WTC11 (cell line): ENCODE measurements around the gene PTPRT. TPM values are rescaled to one million over a fixed set of nuclear protein-coding genes. Genes with fewer than 3 reads are reported as not detected.

Source experiments
- ATAC-seq: fragments of 200-7000 bp; cut with Tn5 transposase; 2 replicates; pipeline ENCODE4 v1.10.0; 2021; ENCODE audit warnings: mild to moderate bottlenecking, moderate library complexity
- CTCF ChIA-PET: fragments of 300-600 bp; sonication (Branson Sonifier 250); formaldehyde crosslinking; loops from one replicate; lab custom pipeline; 2021; ENCODE audit warnings: antibody characterized with exemption; lab: Charles Lee
- POLR2A ChIA-PET: fragments of 350-600 bp; sonication (Branson Sonifier 250); formaldehyde crosslinking; loops from one replicate; lab custom pipeline; 2021; ENCODE audit warnings: antibody characterized with exemption; lab: Charles Lee
- DNase-seq: peaks from one replicate; pipeline ENCODE4 v3.0.0; 2021; ENCODE audit warnings: low spot score
- H3K27ac Mint-ChIP-seq: 2 replicates; pipeline ENCODE4 v1.8.0; 2021; ENCODE audit warnings: mixed read lengths
- H3K27me3 Mint-ChIP-seq: 2 replicates; pipeline ENCODE4 v1.8.0; 2021; ENCODE audit warnings: low read depth, mild to moderate bottlenecking, moderate library complexity, mixed read lengths
- H3K36me3 Mint-ChIP-seq: 2 replicates; pipeline ENCODE4 v1.8.0; 2021; ENCODE audit warnings: mixed read lengths
- H3K4me1 Mint-ChIP-seq: 2 replicates; pipeline ENCODE4 v1.8.0; 2022; ENCODE audit warnings: mixed read lengths
- H3K4me3 Mint-ChIP-seq: 2 replicates; pipeline ENCODE4 v1.8.0; 2021; ENCODE audit warnings: mild to moderate bottlenecking, moderate library complexity, mixed read lengths
- H3K9me3 Mint-ChIP-seq: 2 replicates; pipeline ENCODE4 v1.8.0; 2021; ENCODE audit warnings: mixed read lengths
- CREB1 ChIP-seq: sonication (generic); formaldehyde crosslinking; IDR thresholded peaks from 2 replicates; pipeline ENCODE4 v1.8.0; 2023; ENCODE audit warnings: mild to moderate bottlenecking, missing genetic modification reagents
- E2F5 ChIP-seq: sonication (generic); formaldehyde crosslinking; IDR thresholded peaks from 2 replicates; pipeline ENCODE4 v1.8.1; 2022; ENCODE audit warnings: mild to moderate bottlenecking, moderate library complexity, missing genetic modification reagents
- EMX1 ChIP-seq: fragments of 250-450 bp; sonication (Bioruptor Pico); IDR thresholded peaks from 2 replicates; pipeline ENCODE4 v1.8.0; 2021; ENCODE audit warnings: mild to moderate bottlenecking
- ERG ChIP-seq: fragments of 250-450 bp; sonication (Bioruptor Pico); IDR thresholded peaks from 2 replicates; pipeline ENCODE4 v1.8.0; 2021; ENCODE audit warnings: mild to moderate bottlenecking
- ESRRA ChIP-seq: sonication (generic); formaldehyde crosslinking; IDR thresholded peaks from 2 replicates; pipeline ENCODE4 v1.8.1; 2022; ENCODE audit warnings: mild to moderate bottlenecking, missing genetic modification reagents, borderline replicate concordance
- FOXK1 ChIP-seq: sonication (generic); formaldehyde crosslinking; IDR thresholded peaks from 2 replicates; pipeline ENCODE4 v1.8.0; 2022; ENCODE audit warnings: mild to moderate bottlenecking, moderate library complexity, missing genetic modification reagents
- FOXP1 ChIP-seq: sonication (generic); formaldehyde crosslinking; IDR thresholded peaks from 2 replicates; pipeline ENCODE4 v1.8.0; 2022; ENCODE audit warnings: missing genetic modification reagents, mild to moderate bottlenecking, moderate library complexity, borderline replicate concordance
- GRHL2 ChIP-seq: fragments of 250-450 bp; sonication (Bioruptor Pico); IDR thresholded peaks from 2 replicates; pipeline ENCODE4 v1.8.0; 2022; ENCODE audit warnings: mild to moderate bottlenecking, moderate library complexity; ENCODE audit not compliant: insufficient replicate concordance, severe bottlenecking
- IRF1 ChIP-seq: sonication (generic); formaldehyde crosslinking; IDR thresholded peaks from 2 replicates; pipeline ENCODE4 v1.8.0; 2023; ENCODE audit warnings: missing genetic modification reagents
- JAZF1 ChIP-seq: fragments of 250-450 bp; sonication (Bioruptor Pico); IDR thresholded peaks from 2 replicates; pipeline ENCODE4 v1.9.0; 2021; ENCODE audit warnings: moderate library complexity, mild to moderate bottlenecking, inconsistent platforms
- KAT7 ChIP-seq: sonication (generic); formaldehyde crosslinking; IDR thresholded peaks from 2 replicates; pipeline ENCODE4 v1.8.1; 2023; ENCODE audit warnings: missing genetic modification reagents, mild to moderate bottlenecking, borderline replicate concordance
- MLX ChIP-seq: sonication (generic); formaldehyde crosslinking; IDR thresholded peaks from 2 replicates; pipeline ENCODE4 v1.8.1; 2023; ENCODE audit warnings: mild to moderate bottlenecking, missing genetic modification reagents, moderate library complexity
- MYBL2 ChIP-seq: sonication (generic); formaldehyde crosslinking; IDR thresholded peaks from 2 replicates; pipeline ENCODE4 v1.8.1; 2023; ENCODE audit warnings: mild to moderate bottlenecking, moderate library complexity, missing genetic modification reagents
- NR1H2 ChIP-seq: sonication (generic); formaldehyde crosslinking; IDR thresholded peaks from 2 replicates; pipeline ENCODE4 v1.9.0; 2021; ENCODE audit warnings: mild to moderate bottlenecking, moderate library complexity, missing genetic modification reagents
- SMAD3 ChIP-seq: sonication (generic); formaldehyde crosslinking; IDR thresholded peaks from 2 replicates; pipeline ENCODE4 v1.8.0; 2022; ENCODE audit warnings: missing genetic modification reagents, mild to moderate bottlenecking, borderline replicate concordance
- ZBTB21 ChIP-seq: sonication (generic); formaldehyde crosslinking; IDR thresholded peaks from 2 replicates; pipeline ENCODE4 v1.8.1; 2023; ENCODE audit warnings: mild to moderate bottlenecking, missing genetic modification reagents, borderline replicate concordance
- ZNF121 ChIP-seq: sonication (generic); formaldehyde crosslinking; IDR thresholded peaks from 2 replicates; pipeline ENCODE4 v1.8.0; 2023; ENCODE audit warnings: missing genetic modification reagents
- ZNF219 ChIP-seq: sonication (generic); formaldehyde crosslinking; IDR thresholded peaks from 2 replicates; pipeline ENCODE4 v1.8.0; 2023; ENCODE audit warnings: missing genetic modification reagents, mild to moderate bottlenecking, borderline replicate concordance
- ZNF232 ChIP-seq: sonication (generic); formaldehyde crosslinking; IDR thresholded peaks from 2 replicates; pipeline ENCODE4 v1.8.0; 2022; ENCODE audit warnings: mild to moderate bottlenecking, missing genetic modification reagents
- ZNF263 ChIP-seq: sonication (generic); formaldehyde crosslinking; IDR thresholded peaks from 2 replicates; pipeline ENCODE4 v1.8.1; 2022; ENCODE audit warnings: low read depth, mild to moderate bottlenecking, moderate library complexity, missing genetic modification reagents
- ZNF423 ChIP-seq: fragments of 250-450 bp; sonication (Bioruptor Pico); IDR thresholded peaks from 2 replicates; pipeline ENCODE4 v2.1.2; 2022; ENCODE audit warnings: mild to moderate bottlenecking, moderate library complexity
- ZNF512 ChIP-seq: sonication (generic); formaldehyde crosslinking; IDR thresholded peaks from 2 replicates; pipeline ENCODE4 v1.8.1; 2022; ENCODE audit warnings: missing genetic modification reagents, borderline replicate concordance
- ZNF532 ChIP-seq: fragments of 250-450 bp; sonication (Bioruptor Pico); IDR thresholded peaks from 2 replicates; pipeline ENCODE4 v1.9.0; 2021; ENCODE audit warnings: mild to moderate bottlenecking, borderline replicate concordance
- total RNA-seq: library from RNA; stranded (reverse); gene quantifications from 3 replicates; pipeline ENCODE4 v1.2.3, GENCODE V29; 2021

Gene PTPRT
- total RNA-seq, 1 experiment from 2014 or later, result 1.1 TPM

- TF ChIP-seq JAZF1 (CRISPR knock-in tag) (no peak), ZNF121 (no peak), GRHL2 (CRISPR knock-in tag) (no peak), MLX (CRISPR knock-in tag) (no peak), FOXP1 (CRISPR knock-in tag) (no peak)
These were observed 489.3 kb downstream of the PTPRT start (continued) for GRCh38 chr20:42700372-42700771.

GRCh38 chr20:42697962-42698361, 491.7 kb downstream of the PTPRT start:
- no peak for ATAC-seq
- no peak for DNase-seq
- no peak for TF ChIP-seq ZNF532 (CRISPR knock-in tag)
- no peak for TF ChIP-seq ZNF512 (CRISPR knock-in tag)
- no peak for TF ChIP-seq KAT7 (CRISPR knock-in tag)
- no peak for TF ChIP-seq CREB1
- no peak for TF ChIP-seq EMX1 (CRISPR knock-in tag)
- no peak for TF ChIP-seq ZNF263 (CRISPR knock-in tag)
- TF ChIP-seq ESRRA, result no peak
- no peak for TF ChIP-seq NR1H2
- TF ChIP-seq E2F5 (CRISPR knock-in tag), result no peak
- TF ChIP-seq ZNF232 (CRISPR knock-in tag), result no peak
- no peak for TF ChIP-seq ZBTB21 (CRISPR knock-in tag)
- ChIA-PET POLR2A (no interaction called here), CTCF (no interaction called here)
- H3K27me3 Mint-ChIP-seq, result no peaks in the 10 kb centered on the region
- H3K9me3 Mint-ChIP-seq, result peaks cover 14% of the 10 kb centered on the region
- no peak overlapping the region for H3K4me3 Mint-ChIP-seq
- no peak overlapping the region for H3K27ac Mint-ChIP-seq
- H3K4me1 Mint-ChIP-seq, result no peaks in the 10 kb centered on the region
- H3K36me3 Mint-ChIP-seq, result 0 out of 2 replicates have a peak, but pooled peaks cover 1% of the 10 kb centered on the region

- ChIA-PET CTCF (no interaction called here), POLR2A (no interaction called here)
- Mint-ChIP-seq H3K9me3 (peaks cover 19% of the 10 kb centered on the region), H3K4me3 (no peak overlapping the region), H3K4me1 (no peaks in the 10 kb centered on the region), H3K27me3 (no peaks in the 10 kb centered on the region; the same call in 1 of the 2 replicates), H3K36me3 (no peaks in the 10 kb centered on the region), H3K27ac (no peak overlapping the region)
- no peak for ATAC-seq
- DNase-seq, result no peak
- TF ChIP-seq FOXK1 (CRISPR knock-in tag) (no peak), GRHL2 (CRISPR knock-in tag) (no peak), IRF1 (no peak), ERG (no peak), MYBL2 (no peak), JAZF1 (CRISPR knock-in tag) (no peak), ZNF423 (no peak), MLX (CRISPR knock-in tag) (no peak), ZNF219 (no peak), ESRRA (no peak), SMAD3 (CRISPR knock-in tag) (no peak)
These were observed 498.8 kb downstream of the PTPRT start for GRCh38 chr20:42690842-42691437.
